ENCODE results near the gene SH2D6.
A peak's percentile ranks its signal among the peaks of the same experiment; 100 is the strongest.

Gene SH2D6

GRCh38 chr2:85393836-85394235 lies 24.7 kb upstream of the SH2D6 start (continued):
- TF ChIP-seq KLF17 (tag by site-specific recombination; IDR thresholded peaks at IDR 0.05) (no peak), KLF10 (tag by site-specific recombination; IDR thresholded peaks at IDR 0.05) (no peak)

GRCh38 chr2:85394261-85394681 lies 24.2 kb upstream of the SH2D6 start:
- no peak for TF ChIP-seq ZNF830 (tag by site-specific recombination; IDR thresholded peaks at IDR 0.05; ENCODE audit: low read depth)
- no peak for TF ChIP-seq ZEB2 (tag by site-specific recombination; IDR thresholded peaks at IDR 0.05)
- no peak for TF ChIP-seq ZNF132 (tag by site-specific recombination; IDR thresholded peaks at IDR 0.05; ENCODE audit: borderline replicate concordance)
- TF ChIP-seq YY1 (tag by site-specific recombination; IDR thresholded peaks at IDR 0.05): no peak
- TF ChIP-seq ZNF76 (tag by site-specific recombination; IDR thresholded peaks at IDR 0.05; ENCODE audit: borderline replicate concordance, low read depth): no peak
- TF ChIP-seq KLF9 (tag by site-specific recombination; IDR thresholded peaks at IDR 0.05; ENCODE audit: low read depth): no peak
- TF ChIP-seq ZNF2 (tag by site-specific recombination; IDR thresholded peaks at IDR 0.05): no peak
- TF ChIP-seq ZNF510 (tag by site-specific recombination; IDR thresholded peaks at IDR 0.05; ENCODE audit: insufficient replicate concordance): no peak
- TF ChIP-seq ZSCAN16 (tag by site-specific recombination; IDR thresholded peaks at IDR 0.05): no peak
- no peak for TF ChIP-seq ZNF248 (tag by site-specific recombination; IDR thresholded peaks at IDR 0.05)
- no peak for TF ChIP-seq PBX3 (CRISPR knock-in tag; IDR thresholded peaks at IDR 0.05)
- no peak for TF ChIP-seq ZNF366 (tag by site-specific recombination; conservative IDR thresholded peaks at IDR 0.05)
- no peak for TF ChIP-seq PRDM2 (tag by site-specific recombination; IDR thresholded peaks at IDR 0.05; ENCODE audit: borderline replicate concordance)
- no peak overlapping the region for H3K4me3 ChIP-seq (ENCODE audit: low read depth, low read length)
- ChIA-PET POLR2A (interaction anchor here (1.4 kb wide), 2 partner anchors 144 to 156 kb away, joined by 3 to 4 read pairs; partner anchors contain the start of gene MAT2A), CTCF (interaction anchor here (0.6 to 2.5 kb wide), 3 partner anchors 157 to 328 kb away, joined by 3 to 11 read pairs (median 4); no protein-coding TSS in a partner anchor)
- no peaks in the 10 kb centered on the region for H3K4me1 ChIP-seq (ENCODE audit: control insufficient read depth, insufficient read depth, low read length)
- no peak overlapping the region for H3K27ac ChIP-seq (ENCODE audit: extremely low read depth, low read depth, low read length)
- H3K36me3 ChIP-seq (ENCODE audit: control insufficient read depth in 2 of 2, insufficient read depth in 1 of 2, low read length in 2 of 2): peaks cover 0 to 21% of the 10 kb centered on the region in 2 experiments; a peak in 1 of 3 replicates
- no peaks in the 10 kb centered on the region for H3K9me3 ChIP-seq (ENCODE audit: control insufficient read depth, insufficient read depth, low read depth, low read length)

- Histone ChIP-seq H3K9me3 (ENCODE audit: control insufficient read depth, insufficient read depth, low read depth, low read length) (no peaks in the 10 kb centered on the region), H3K4me3 (ENCODE audit: low read depth, low read length) (no peak overlapping the region), H3K4me1 (ENCODE audit: control insufficient read depth, insufficient read depth, low read length) (no peaks in the 10 kb centered on the region), H3K36me3 (ENCODE audit: control insufficient read depth in 2 of 2, insufficient read depth in 1 of 2, low read length in 2 of 2) (peaks cover 0 to 14% of the 10 kb centered on the region in 2 experiments; a peak in 1 of 3 replicates), H3K27ac (ENCODE audit: extremely low read depth, low read depth, low read length) (no peak overlapping the region)
- TF ChIP-seq IKZF3 (tag by site-specific recombination; IDR thresholded peaks at IDR 0.05): no peak
- TF ChIP-seq ZFHX2 (tag by site-specific recombination; conservative IDR thresholded peaks at IDR 0.05): peak; percentile 45
- TF ChIP-seq EGR2 (tag by site-specific recombination; IDR thresholded peaks at IDR 0.05; ENCODE audit: low read depth): peak; percentile 35; the same call in 1 of the 2 replicates
- CTCF ChIA-PET: interaction anchor here (2.5 kb wide), 1 partner anchor 156 kb away, joined by 11 read pairs; no protein-coding TSS in a partner anchor
- POLR2A ChIA-PET: interaction anchor here (1.4 kb wide), 2 partner anchors 144 to 155 kb away, joined by 3 to 4 read pairs; partner anchors contain the start of gene MAT2A
Observed at GRCh38 chr2:85394976-85395375, 23.5 kb upstream of the SH2D6 start.

Data from HEK293 (cell line).